OCI-LY1 (cell line): Measurements from ENCODE around the gene CTDSPL.

ENCODE experiments used
- H2AFZ ChIP-seq: fragments of 200-600 bp; sonication (generic), shearing (Covaris generic); 2 replicates; pipeline ENCODE4 v1.6.0; 2014; ENCODE audit warnings: antibody characterized with exemption, mild to moderate bottlenecking, low read length
- H3F3A ChIP-seq: fragments of 200-600 bp; sonication (generic), shearing (Covaris generic); 2 replicates; pipeline ENCODE4 v1.6.0; 2014; ENCODE audit warnings: mild to moderate bottlenecking, antibody characterized with exemption, low read length, moderate library complexity; ENCODE audit not compliant: insufficient read depth
- H3K27ac ChIP-seq: fragments of 200-600 bp; sonication (generic); 2 replicates; pipeline ENCODE4 v1.5.1; 2014; ENCODE audit warnings: low read length, mixed run types, mild to moderate bottlenecking, low read depth; ENCODE audit not compliant: poor library complexity, severe bottlenecking
- H3K27me3 ChIP-seq: fragments of 200-600 bp; sonication (generic); 2 replicates; pipeline ENCODE4 v1.6.0; 2014; ENCODE audit warnings: antibody characterized with exemption, mild to moderate bottlenecking, low read length, moderate library complexity; ENCODE audit not compliant: insufficient read depth
- H3K36me3 ChIP-seq: fragments of 200-600 bp; sonication (generic); 2 replicates; pipeline ENCODE4 v1.6.1; 2014; ENCODE audit warnings: mild to moderate bottlenecking, antibody characterized with exemption, low read length, moderate library complexity, mixed read lengths; ENCODE audit not compliant: insufficient read depth
- H3K4me1 ChIP-seq: fragments of 200-600 bp; sonication (generic); 2 replicates; pipeline ENCODE4 v1.5.1; 2014; ENCODE audit warnings: mild to moderate bottlenecking, low read length, moderate library complexity; ENCODE audit not compliant: insufficient read depth, severe bottlenecking
- H3K4me2 ChIP-seq: fragments of 200-600 bp; sonication (generic), shearing (Covaris generic); 2 replicates; pipeline ENCODE4 v1.6.1; 2014; ENCODE audit warnings: low read length
- H3K4me3 ChIP-seq: fragments of 200-600 bp; sonication (generic); 2 replicates; pipeline ENCODE4 v1.5.1; 2014; ENCODE audit warnings: low read length, low read depth, mild to moderate bottlenecking, mixed read lengths; ENCODE audit not compliant: poor library complexity, severe bottlenecking
- H3K79me2 ChIP-seq: fragments of 200-600 bp; shearing (Covaris generic); 2 replicates; pipeline ENCODE4 v1.6.1; 2016; ENCODE audit warnings: mixed run types, low read length, mixed read lengths; ENCODE audit not compliant: insufficient read depth
- H3K9ac ChIP-seq: fragments of 200-600 bp; sonication (generic), shearing (Covaris generic); 2 replicates; pipeline ENCODE4 v1.6.1; 2014; ENCODE audit warnings: mild to moderate bottlenecking, low read length, mixed read lengths
- H3K9me2 ChIP-seq: fragments of 200-600 bp; sonication (generic), shearing (Covaris generic); 2 replicates; pipeline ENCODE4 v1.6.1; 2014; ENCODE audit warnings: low read depth, mild to moderate bottlenecking, low read length, mixed read lengths
- H3K9me3 ChIP-seq: fragments of 200-600 bp; shearing (Covaris generic); 2 replicates; pipeline ENCODE4 v1.6.1; 2014; ENCODE audit warnings: low read length, mixed read lengths
- H4K20me1 ChIP-seq: fragments of 200-600 bp; sonication (generic), shearing (Covaris generic); 2 replicates; pipeline ENCODE4 v1.6.0; 2016; ENCODE audit warnings: mild to moderate bottlenecking, low read length; ENCODE audit not compliant: insufficient read depth
- EZH2 ChIP-seq: fragments of 200-600 bp; sonication (generic), shearing (Covaris generic); IDR thresholded peaks from 2 replicates; pipeline ENCODE4 v1.8.0; 2017; ENCODE audit warnings: borderline replicate concordance, mixed run types, mild to moderate bottlenecking, antibody characterized with exemption, low read length, moderate library complexity, mixed read lengths
- TF ChIP-seq, protein P1 (sequence below): fragments of 200-600 bp; sonication (generic), shearing (Covaris generic); IDR thresholded peaks from 2 replicates; pipeline ENCODE4 v1.5.1; 2017; ENCODE audit warnings: mild to moderate bottlenecking, antibody characterized with exemption, low read length, moderate library complexity, mixed read lengths

The CTDSPL gene

GRCh38 chr3:37855363-37855970, 6.2 kb upstream of the CTDSPL start:
- H4K20me1 ChIP-seq = no peaks in the 10 kb centered on the region
- H3K27me3 ChIP-seq = no peaks in the 10 kb centered on the region
- H3K79me2 ChIP-seq = no peaks in the 10 kb centered on the region
- H3K4me3 ChIP-seq = no peak overlapping the region
- H3K27ac ChIP-seq = no peak overlapping the region
- no peaks in the 10 kb centered on the region for H3K4me1 ChIP-seq
- H3K9ac ChIP-seq = no peak overlapping the region
- no peak overlapping the region for H3K4me2 ChIP-seq
- TF ChIP-seq, protein P1, sequence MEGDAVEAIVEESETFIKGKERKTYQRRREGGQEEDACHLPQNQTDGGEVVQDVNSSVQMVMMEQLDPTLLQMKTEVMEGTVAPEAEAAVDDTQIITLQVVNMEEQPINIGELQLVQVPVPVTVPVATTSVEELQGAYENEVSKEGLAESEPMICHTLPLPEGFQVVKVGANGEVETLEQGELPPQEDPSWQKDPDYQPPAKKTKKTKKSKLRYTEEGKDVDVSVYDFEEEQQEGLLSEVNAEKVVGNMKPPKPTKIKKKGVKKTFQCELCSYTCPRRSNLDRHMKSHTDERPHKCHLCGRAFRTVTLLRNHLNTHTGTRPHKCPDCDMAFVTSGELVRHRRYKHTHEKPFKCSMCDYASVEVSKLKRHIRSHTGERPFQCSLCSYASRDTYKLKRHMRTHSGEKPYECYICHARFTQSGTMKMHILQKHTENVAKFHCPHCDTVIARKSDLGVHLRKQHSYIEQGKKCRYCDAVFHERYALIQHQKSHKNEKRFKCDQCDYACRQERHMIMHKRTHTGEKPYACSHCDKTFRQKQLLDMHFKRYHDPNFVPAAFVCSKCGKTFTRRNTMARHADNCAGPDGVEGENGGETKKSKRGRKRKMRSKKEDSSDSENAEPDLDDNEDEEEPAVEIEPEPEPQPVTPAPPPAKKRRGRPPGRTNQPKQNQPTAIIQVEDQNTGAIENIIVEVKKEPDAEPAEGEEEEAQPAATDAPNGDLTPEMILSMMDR = peak; percentile 96
- no peak for TF ChIP-seq EZH2
- no peaks in the 10 kb centered on the region for H3K9me2 ChIP-seq
- no peak overlapping the region for H2AFZ ChIP-seq
- H3K36me3 ChIP-seq = no peaks in the 10 kb centered on the region
- H3F3A ChIP-seq = no peaks in the 10 kb centered on the region
- no peaks in the 10 kb centered on the region for H3K9me3 ChIP-seq

DNA sequence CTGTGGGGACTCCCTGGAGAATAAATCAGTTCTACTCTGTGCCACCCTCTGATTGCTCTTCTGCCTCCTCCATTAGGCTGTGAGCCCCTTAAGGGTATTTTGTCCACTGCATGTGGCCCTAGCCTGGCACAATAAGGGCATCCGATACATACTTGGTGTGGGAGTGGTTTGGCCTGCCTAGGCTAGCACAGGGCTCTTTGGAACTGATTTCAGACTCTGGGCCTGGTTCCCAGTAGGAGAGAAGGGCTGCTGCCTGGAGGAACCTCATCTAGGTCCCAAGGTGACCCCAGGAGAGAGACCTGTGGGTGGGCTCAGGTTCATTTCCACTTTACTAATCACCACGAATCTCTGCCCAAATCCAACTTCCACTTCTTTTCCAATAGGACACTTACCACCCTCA, 5.3 kb upstream of the CTDSPL start:
- Histone ChIP-seq H3K4me2 (no peak overlapping the region), H3K4me3 (no peak overlapping the region), H3K9me3 (no peaks in the 10 kb centered on the region), H3K36me3 (no peaks in the 10 kb centered on the region), H3K4me1 (no peaks in the 10 kb centered on the region), H3K9ac (no peak overlapping the region), H3K27me3 (no peaks in the 10 kb centered on the region), H3K9me2 (no peaks in the 10 kb centered on the region), H2AFZ (no peak overlapping the region), H4K20me1 (no peaks in the 10 kb centered on the region), H3K79me2 (no peaks in the 10 kb centered on the region), H3K27ac (no peak overlapping the region), H3F3A (no peaks in the 10 kb centered on the region)
- TF ChIP-seq, protein P1 = no peak
- no peak for TF ChIP-seq EZH2

- Histone ChIP-seq H3K9ac (no peak overlapping the region), H3K9me2 (no peaks in the 10 kb centered on the region), H3K9me3 (no peaks in the 10 kb centered on the region), H3K4me1 (peaks cover 11% of the 10 kb centered on the region), H3K27me3 (no peaks in the 10 kb centered on the region), H3K27ac (no peak overlapping the region), H3K79me2 (no peaks in the 10 kb centered on the region), H2AFZ (no peak overlapping the region), H3K4me2 (no peak overlapping the region), H4K20me1 (no peaks in the 10 kb centered on the region), H3K4me3 (no peak overlapping the region), H3K36me3 (no peaks in the 10 kb centered on the region), H3F3A (no peaks in the 10 kb centered on the region)
- TF ChIP-seq, protein P1 = no peak
- TF ChIP-seq EZH2 = no peak
Observed at GRCh38 chr3:37858742-37859141, 2.9 kb upstream of the CTDSPL start.
